Coronary artery (tissue), 2 donors: ENCODE data around the gene SLC25A36.

Source experiments
- DNase-seq: peaks from one replicate; pipeline ENCODE4 v3.0.0-alpha.2; 2017; ENCODE audit warnings: low spot score
- H3K27ac ChIP-seq, 2 donors: fragments of 200-600 bp; sonication (generic); one replicate each; pipeline ENCODE4 v1.5.1; 2016 to 2019
- H3K4me3 ChIP-seq: fragments of 200-600 bp; sonication (generic); 2 replicates; pipeline ENCODE4 v1.5.1; 2016; ENCODE audit warnings: mild to moderate bottlenecking, moderate library complexity
- TF ChIP-seq, protein P1 (sequence below): fragments of 200-600 bp; sonication (generic); IDR thresholded peaks from one replicate; pipeline ENCODE4 v1.5.1; 2019; ENCODE audit warnings: antibody characterized with exemption

Gene SLC25A36

DNA sequence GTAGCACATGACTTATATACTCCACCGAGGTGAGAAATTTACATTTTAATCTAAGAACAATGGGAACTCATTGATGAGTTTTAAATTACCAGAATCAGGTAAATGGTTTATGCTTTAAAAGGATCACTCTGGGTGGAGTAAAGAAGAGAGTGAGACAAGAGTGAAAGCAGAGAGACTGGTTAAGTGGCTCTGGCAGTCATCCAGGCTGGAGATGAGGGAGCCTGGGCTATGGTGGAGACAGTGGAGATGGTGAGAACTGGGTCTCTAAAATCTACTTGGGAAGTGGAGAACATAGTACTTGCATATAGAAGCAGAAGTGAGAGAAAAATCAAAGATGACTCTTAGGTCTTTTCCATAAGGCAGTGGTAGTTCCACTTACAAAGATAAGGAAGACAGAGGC is 37.1 kb upstream of the SLC25A36 start:
- no peak overlapping the region for H3K27ac ChIP-seq
- no peak for DNase-seq
- TF ChIP-seq, protein P1, sequence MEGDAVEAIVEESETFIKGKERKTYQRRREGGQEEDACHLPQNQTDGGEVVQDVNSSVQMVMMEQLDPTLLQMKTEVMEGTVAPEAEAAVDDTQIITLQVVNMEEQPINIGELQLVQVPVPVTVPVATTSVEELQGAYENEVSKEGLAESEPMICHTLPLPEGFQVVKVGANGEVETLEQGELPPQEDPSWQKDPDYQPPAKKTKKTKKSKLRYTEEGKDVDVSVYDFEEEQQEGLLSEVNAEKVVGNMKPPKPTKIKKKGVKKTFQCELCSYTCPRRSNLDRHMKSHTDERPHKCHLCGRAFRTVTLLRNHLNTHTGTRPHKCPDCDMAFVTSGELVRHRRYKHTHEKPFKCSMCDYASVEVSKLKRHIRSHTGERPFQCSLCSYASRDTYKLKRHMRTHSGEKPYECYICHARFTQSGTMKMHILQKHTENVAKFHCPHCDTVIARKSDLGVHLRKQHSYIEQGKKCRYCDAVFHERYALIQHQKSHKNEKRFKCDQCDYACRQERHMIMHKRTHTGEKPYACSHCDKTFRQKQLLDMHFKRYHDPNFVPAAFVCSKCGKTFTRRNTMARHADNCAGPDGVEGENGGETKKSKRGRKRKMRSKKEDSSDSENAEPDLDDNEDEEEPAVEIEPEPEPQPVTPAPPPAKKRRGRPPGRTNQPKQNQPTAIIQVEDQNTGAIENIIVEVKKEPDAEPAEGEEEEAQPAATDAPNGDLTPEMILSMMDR, result no peak
- H3K4me3 ChIP-seq, result no peak overlapping the region

DNA sequence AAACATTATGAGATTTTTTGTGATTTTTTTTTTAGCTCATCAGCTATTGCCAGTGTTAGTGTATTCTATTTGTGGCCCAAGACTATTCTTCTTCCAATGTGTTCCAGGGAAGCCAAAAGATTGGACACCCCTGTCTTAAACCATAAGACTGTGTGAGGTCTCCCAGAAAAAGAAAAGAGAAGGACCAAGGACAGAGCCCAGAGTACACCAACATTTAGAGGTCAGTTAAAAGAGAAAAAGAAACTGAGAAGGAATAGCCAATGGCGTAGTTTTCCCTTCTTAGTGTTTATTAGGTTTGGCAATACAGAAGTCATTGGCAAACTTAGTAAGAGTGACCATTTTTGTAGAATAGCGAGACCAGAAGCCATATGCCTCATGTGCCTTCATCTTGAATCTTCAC is 36.1 kb upstream of the SLC25A36 start:
- TF ChIP-seq, protein P1, result no peak
- Histone ChIP-seq H3K27ac (no peak overlapping the region), H3K4me3 (no peak overlapping the region)
- no peak for DNase-seq

DNA sequence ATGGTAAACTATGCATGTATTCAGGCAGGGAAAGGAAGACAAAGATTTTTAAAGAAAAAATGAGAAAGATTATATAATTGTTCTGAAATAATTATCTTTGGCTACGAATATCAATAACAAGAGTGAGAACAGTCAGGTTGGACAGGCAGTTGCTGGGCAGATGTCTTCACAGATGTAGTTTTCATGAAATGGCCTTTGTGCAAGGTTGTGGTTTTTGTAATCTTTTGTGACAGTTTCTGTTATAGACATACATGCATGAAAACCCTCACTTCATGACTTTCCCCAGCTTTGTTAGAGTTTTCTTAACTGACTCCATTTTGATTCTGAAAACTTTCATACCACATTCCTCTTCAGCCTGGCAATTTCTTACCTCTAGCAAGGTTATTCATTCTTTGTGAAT is 34.9 kb upstream of the SLC25A36 start:
- H3K4me3 ChIP-seq, result no peak overlapping the region
- TF ChIP-seq, protein P1, result no peak
- DNase-seq, result no peak
- H3K27ac ChIP-seq, result no peak overlapping the region

DNA sequence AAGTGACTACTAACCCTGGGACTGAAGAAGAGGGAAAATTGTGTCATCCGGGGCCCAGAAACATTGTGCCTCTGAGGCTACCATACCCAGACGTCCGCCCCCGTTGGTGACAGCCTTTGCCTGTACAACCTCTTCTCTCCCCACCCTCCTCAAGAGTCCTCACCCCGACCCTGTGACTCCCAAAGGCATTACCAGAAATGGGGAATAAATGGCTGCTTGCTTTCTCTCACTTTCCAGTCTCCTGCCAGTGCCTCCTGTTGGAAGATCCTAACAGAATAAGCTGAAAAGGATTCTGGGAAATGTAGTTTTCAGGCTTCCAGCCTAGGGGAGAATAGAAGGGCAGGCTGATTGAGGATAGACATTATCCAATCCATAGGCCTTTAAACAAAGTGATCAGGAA is 30.8 kb upstream of the SLC25A36 start:
- TF ChIP-seq, protein P1, result no peak
- no peak overlapping the region for H3K4me3 ChIP-seq
- DNase-seq, result no peak
- H3K27ac ChIP-seq, result no peak overlapping the region

DNA sequence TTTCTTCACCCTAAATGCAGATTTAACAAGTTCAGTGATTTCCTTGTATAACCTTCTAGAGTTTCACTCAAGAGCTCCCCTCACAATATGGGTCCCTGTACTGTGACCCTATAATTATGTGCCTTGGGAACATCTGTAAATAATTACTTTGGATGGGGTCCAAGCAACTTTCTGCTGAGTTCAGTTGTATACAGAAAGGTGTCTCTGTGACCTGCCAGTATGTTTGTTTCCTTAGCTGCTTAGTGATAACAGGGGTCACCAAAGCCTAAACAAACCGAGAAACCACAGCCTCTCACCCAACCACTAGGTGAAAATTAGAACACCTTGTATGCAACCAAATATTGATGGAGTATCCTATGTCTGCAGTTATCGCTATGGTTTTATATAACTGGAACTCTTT is 29.8 kb upstream of the SLC25A36 start:
- TF ChIP-seq, protein P1, result no peak
- no peak overlapping the region for H3K27ac ChIP-seq
- no peak for DNase-seq
- no peak overlapping the region for H3K4me3 ChIP-seq

DNA sequence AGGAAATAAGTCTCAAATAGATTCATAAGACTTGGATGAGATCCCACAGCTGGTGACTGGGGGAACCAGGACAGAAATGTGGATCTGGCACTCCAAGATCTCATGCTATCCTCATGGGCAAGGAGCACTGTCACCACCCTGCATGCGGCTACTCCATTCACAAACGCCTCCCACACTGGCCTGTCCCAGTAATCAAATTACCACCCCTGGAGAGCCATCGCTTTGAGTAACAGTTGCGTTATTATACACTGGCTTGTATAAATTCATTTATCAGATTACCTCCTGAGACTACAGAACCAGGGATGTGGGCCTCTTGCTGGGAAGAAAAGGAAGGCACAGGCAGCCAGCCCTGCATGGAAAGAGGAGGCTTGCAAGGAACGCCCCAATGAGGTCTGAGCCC is 27.9 kb upstream of the SLC25A36 start:
- Histone ChIP-seq H3K4me3 (no peak overlapping the region), H3K27ac (no peak overlapping the region)
- DNase-seq, result no peak
- TF ChIP-seq, protein P1, result no peak

DNA sequence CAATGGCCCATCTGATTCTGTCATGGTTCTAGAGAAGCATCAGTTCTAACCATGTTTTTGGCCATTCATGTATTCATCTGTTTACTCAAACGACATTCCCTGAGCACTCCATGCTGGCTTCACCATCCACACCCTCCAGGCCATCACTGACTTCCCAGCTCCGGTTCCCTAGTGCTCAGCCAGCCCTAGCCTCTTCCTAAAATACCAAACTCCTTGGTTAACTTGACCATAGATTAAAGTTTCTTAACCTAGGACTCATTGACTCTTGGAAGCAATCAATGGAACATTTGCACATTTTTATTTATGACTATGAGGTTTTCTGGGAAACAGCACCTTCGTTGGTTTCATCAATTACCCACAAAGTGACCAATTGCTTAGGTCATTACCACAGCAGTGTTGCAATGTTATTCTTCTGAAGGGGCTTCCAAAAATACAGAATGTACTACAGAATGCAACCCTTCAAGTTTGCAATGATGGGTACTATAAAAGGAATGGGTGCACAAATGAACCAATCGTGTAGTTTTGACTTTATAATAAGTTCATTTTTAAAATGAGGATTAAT is 27.2 kb upstream of the SLC25A36 start:
- H3K4me3 ChIP-seq, result no peak overlapping the region
- no peak for DNase-seq
- TF ChIP-seq, protein P1, result no peak
- H3K27ac ChIP-seq, result no peak overlapping the region
